Measurements from ENCODE around the gene TAS2R19. TPM values are rescaled to one million over a fixed set of nuclear protein-coding genes. Genes with fewer than 3 reads are reported as not detected.

TAS2R19 gene
- total RNA-seq, 1 experiment from 2014 or later = 0.55 TPM

- peak; percentile 10 for DNase-seq (ENCODE audit: low read depth, low spot score)
- in situ Hi-C loops (cut with HindIII; ENCODE audit: low pct_unique_long_range_greater_than_20kb, low sequenced_read_pairs) = no loop called here
Observed at GRCh38 chr12:11015775-11016430, 6.5 kb downstream of the TAS2R19 start.

GRCh38 chr12:11014234-11014633, 8.2 kb downstream of the TAS2R19 start:
- in situ Hi-C loops (cut with HindIII; ENCODE audit: low pct_unique_long_range_greater_than_20kb, low sequenced_read_pairs) = no loop called here

GRCh38 chr12:11007608-11008007, 14.8 kb downstream of the TAS2R19 start:
- no peak for DNase-seq (ENCODE audit: low read depth, low spot score)
- in situ Hi-C loops (cut with HindIII; ENCODE audit: low pct_unique_long_range_greater_than_20kb, low sequenced_read_pairs) = no loop called here

More at GRCh38 chr12:11014234-11014633, 8.2 kb downstream of the TAS2R19 start:
- no peak for DNase-seq (ENCODE audit: low read depth, low spot score)

- DNase-seq (ENCODE audit: low read depth, low spot score) = no peak
- in situ Hi-C loops (cut with HindIII; ENCODE audit: low pct_unique_long_range_greater_than_20kb, low sequenced_read_pairs) = no loop called here
Observed at GRCh38 chr12:10998204-10998603, 24.2 kb downstream of the TAS2R19 start, which contains the start of gene TAS2R20. TSS of gene TAS2R20 (minus strand) at chr12:10998304. CDS start at chr12:10997875, 429 bp downstream.

GRCh38 chr12:10994307-10994706, 28.1 kb downstream of the TAS2R19 start:
- no peak for DNase-seq (ENCODE audit: low read depth, low spot score)
- in situ Hi-C loops (cut with HindIII; ENCODE audit: low pct_unique_long_range_greater_than_20kb, low sequenced_read_pairs) = no loop called here

GRCh38 chr12:10989107-10989506, 33.3 kb downstream of the TAS2R19 start:
- no peak for DNase-seq (ENCODE audit: low read depth, low spot score)
- in situ Hi-C loops (cut with HindIII; ENCODE audit: low pct_unique_long_range_greater_than_20kb, low sequenced_read_pairs) = no loop called here

GRCh38 chr12:10986812-10987211, 35.6 kb downstream of the TAS2R19 start, which contains the start of gene TAS2R50:
TSS of gene TAS2R50 (minus strand) at chr12:10986912. CDS start at chr12:10986860, 52 bp downstream.
- in situ Hi-C loops (cut with HindIII; ENCODE audit: low pct_unique_long_range_greater_than_20kb, low sequenced_read_pairs) = no loop called here
- no peak for DNase-seq (ENCODE audit: low read depth, low spot score)

- no peak for DNase-seq (ENCODE audit: low read depth, low spot score)
- in situ Hi-C loops (cut with HindIII; ENCODE audit: low pct_unique_long_range_greater_than_20kb, low sequenced_read_pairs) = no loop called here
Observed at GRCh38 chr12:10982244-10982643, 40.2 kb downstream of the TAS2R19 start.

- DNase-seq (ENCODE audit: low read depth, low spot score) = no peak
- in situ Hi-C loops (cut with HindIII; ENCODE audit: low pct_unique_long_range_greater_than_20kb, low sequenced_read_pairs) = no loop called here
Observed at GRCh38 chr12:10974965-10975364, 47.5 kb downstream of the TAS2R19 start.

Other genes starting within 250 kb of the TAS2R19 start
- not detected in 2 replicates for gene TAS2R7, start 220.0 kb downstream of the TAS2R19 start, total RNA-seq (2014; rRNA removed; shearing (Covaris generic))
- not detected in 2 replicates for gene TAS2R8, start 215.3 kb downstream of the TAS2R19 start, total RNA-seq (2014; rRNA removed; shearing (Covaris generic))
- gene TAS2R9, start 212.5 kb downstream of the TAS2R19 start, total RNA-seq (2014; rRNA removed; shearing (Covaris generic)) = not detected in 2 replicates
- 0.13 and 0.98 TPM in 2 replicates for gene TAS2R10, start 196.3 kb downstream of the TAS2R19 start, total RNA-seq (2014; rRNA removed; shearing (Covaris generic))
- 3.2 and 4.6 TPM in 2 replicates for gene PRR4, start 173.1 kb downstream of the TAS2R19 start, total RNA-seq (2014; rRNA removed; shearing (Covaris generic))
- 8.8 and 11.5 TPM in 2 replicates for gene PRH1, start 138.4 kb downstream of the TAS2R19 start, total RNA-seq (2014; rRNA removed; shearing (Covaris generic))
- 0.18 TPM in 1 of 2 replicates, not detected in the other for gene TAS2R13, start 113.1 kb downstream of the TAS2R19 start, total RNA-seq (2014; rRNA removed; shearing (Covaris generic))
- 0.26 TPM in 1 of 2 replicates, not detected in the other for gene PRH2, start 93.4 kb downstream of the TAS2R19 start, total RNA-seq (2014; rRNA removed; shearing (Covaris generic))
- gene TAS2R14, start 83.4 kb downstream of the TAS2R19 start, total RNA-seq (2014; rRNA removed; shearing (Covaris generic)) = 1.6 and 1.8 TPM in 2 replicates
- gene TAS2R50, start 35.7 kb downstream of the TAS2R19 start, total RNA-seq (2014; rRNA removed; shearing (Covaris generic)) = 1.3 TPM in 1 of 2 replicates, not detected in the other
- 1.1 and 1.3 TPM in 2 replicates for gene TAS2R20, start 24.3 kb downstream of the TAS2R19 start, total RNA-seq (2014; rRNA removed; shearing (Covaris generic))
- gene TAS2R31, start 8.8 kb upstream of the TAS2R19 start, total RNA-seq (2014; rRNA removed; shearing (Covaris generic)) = 0.98 and 1.7 TPM in 2 replicates
- gene TAS2R46, start 39.7 kb upstream of the TAS2R19 start, total RNA-seq (2014; rRNA removed; shearing (Covaris generic)) = 0.16 and 0.95 TPM in 2 replicates
- 0.42 and 0.51 TPM in 2 replicates for gene TAS2R43, start 69.7 kb upstream of the TAS2R19 start, total RNA-seq (2014; rRNA removed; shearing (Covaris generic))
- gene TAS2R30, start 112.0 kb upstream of the TAS2R19 start, total RNA-seq (2014; rRNA removed; shearing (Covaris generic)) = 0.74 and 0.75 TPM in 2 replicates
- 10.6 and 11.3 TPM in 2 replicates for gene SMIM10L1, start 148.6 kb upstream of the TAS2R19 start, total RNA-seq (2014; rRNA removed; shearing (Covaris generic))
- gene TAS2R42, start 164.3 kb upstream of the TAS2R19 start, total RNA-seq (2014; rRNA removed; shearing (Covaris generic)) = not detected in 2 replicates
- gene PRB3, start 247.1 kb upstream of the TAS2R19 start, total RNA-seq (2014; rRNA removed; shearing (Covaris generic)) = not detected in 2 replicates

Measured in SK-MEL-5 (cell line).